OCI-LY7 (cell line): Measurements from ENCODE around the gene MAFF. TPM values are rescaled to one million over a fixed set of nuclear protein-coding genes. Genes with fewer than 3 reads are reported as not detected.

Source experiments
- BruUV-seq: library from RNA; stranded (reverse); fragments of 400-500 nt; replicated peaks from 2 replicates; lab custom pipeline; 2021; lab: Mats Ljungman, UMichigan
- CTCF ChIA-PET: fragments of 300-600 bp; sonication (Branson Sonifier 250); formaldehyde crosslinking; loops from one replicate; lab custom pipeline; 2022; ENCODE audit warnings: antibody characterized with exemption; ENCODE audit not compliant: unreplicated experiment; lab: Charles Lee
- POLR2A ChIA-PET: fragments of 300-600 bp; sonication (Branson Sonifier 250); formaldehyde crosslinking; loops from one replicate; lab custom pipeline; 2022; ENCODE audit warnings: antibody characterized with exemption; lab: Charles Lee
- DNase-seq: peaks from one replicate; pipeline ENCODE4 v3.0.0-alpha.2; 2015; ENCODE audit warnings: low spot score
- H2AFZ ChIP-seq: fragments of 200-600 bp; sonication (generic), shearing (Covaris generic); 2 replicates; pipeline ENCODE4 v1.6.1; 2014; ENCODE audit warnings: mild to moderate bottlenecking, antibody characterized with exemption, low read length, moderate library complexity
- H3K27ac ChIP-seq: fragments of 200-600 bp; sonication (generic); 2 replicates; pipeline ENCODE4 v1.5.1; 2014; ENCODE audit warnings: mixed run types, low read depth, mild to moderate bottlenecking, moderate library complexity, low read length, inconsistent platforms; ENCODE audit not compliant: poor library complexity, severe bottlenecking
- H3K36me3 ChIP-seq: fragments of 200-600 bp; sonication (generic); 2 replicates; pipeline ENCODE4 v1.6.1; 2014; ENCODE audit warnings: mild to moderate bottlenecking, antibody characterized with exemption, low read length, moderate library complexity, mixed read lengths; ENCODE audit not compliant: insufficient read depth
- H3K4me1 ChIP-seq: fragments of 200-600 bp; sonication (generic); 2 replicates; pipeline ENCODE4 v1.5.1; 2014; ENCODE audit warnings: mild to moderate bottlenecking, low read length; ENCODE audit not compliant: insufficient read depth, poor library complexity, severe bottlenecking
- H3K4me2 ChIP-seq: fragments of 200-600 bp; sonication (generic); 2 replicates; pipeline ENCODE4 v1.6.1; 2014; ENCODE audit warnings: mild to moderate bottlenecking, low read length
- H3K4me3 ChIP-seq: fragments of 200-600 bp; sonication (generic); 2 replicates; pipeline ENCODE4 v1.5.1; 2014; ENCODE audit warnings: mild to moderate bottlenecking, low read depth, low read length; ENCODE audit not compliant: poor library complexity, severe bottlenecking
- H3K79me2 ChIP-seq: fragments of 200-600 bp; sonication (generic); 2 replicates; pipeline ENCODE4 v1.6.1; 2016; ENCODE audit warnings: low read depth, mild to moderate bottlenecking, low read length, moderate library complexity, mixed read lengths; ENCODE audit not compliant: insufficient read depth
- H3K9me2 ChIP-seq: fragments of 200-600 bp; sonication (generic); 2 replicates; pipeline ENCODE4 v1.6.1; 2016; ENCODE audit warnings: mild to moderate bottlenecking, low read length, mixed read lengths; ENCODE audit not compliant: insufficient read depth
- H3K9me3 ChIP-seq: fragments of 200-600 bp; sonication (generic); 2 replicates; pipeline ENCODE4 v1.6.1; 2014; ENCODE audit warnings: mild to moderate bottlenecking, mixed run types, low read length, mixed read lengths
- H4K20me1 ChIP-seq: fragments of 200-600 bp; sonication (generic); 2 replicates; pipeline ENCODE4 v1.6.1; 2014; ENCODE audit warnings: mild to moderate bottlenecking, antibody characterized with exemption, low read length, moderate library complexity, mixed read lengths; ENCODE audit not compliant: insufficient read depth
- EZH2phosphoT487 ChIP-seq: fragments of 200-600 bp; sonication (generic); IDR thresholded peaks from 2 replicates; pipeline ENCODE4 v1.6.1; 2018; ENCODE audit warnings: low read depth, borderline replicate concordance, mild to moderate bottlenecking, mixed run types, antibody characterized with exemption, low read length, moderate library complexity, mixed read lengths
- intact Hi-C: fragments of 100-400 bp; cut with micrococcal nuclease; formaldehyde crosslinking; loops from one replicate; pipeline ENCODE4 v1.10.0; 2022; ENCODE audit not compliant: unreplicated experiment
- total RNA-seq, 2 experiments: library from RNA; depleted of rRNA in 1 of 2; stranded (reverse); fragments of >200 nt in 1 of 2; shearing (Covaris generic) in 1 of 2; gene quantifications; 2 replicates each; pipeline ENCODE4 v1.2.3, GENCODE V29; 2014 to 2022
- TF ChIP-seq, protein P1 (sequence below): fragments of 200-600 bp; sonication (generic); conservative IDR thresholded peaks from 2 replicates; pipeline ENCODE4 v1.5.1; 2014; ENCODE audit warnings: mild to moderate bottlenecking, antibody characterized with exemption, low read length, moderate library complexity, mixed read lengths

The MAFF gene
- total RNA-seq, 2 experiments from 2014 or later: 3.4 to 3.8 TPM

- peaks cover 69% of the 10 kb centered on the region for H3K4me1 ChIP-seq
- no peaks in the 10 kb centered on the region for H3K9me2 ChIP-seq
- no peaks in the 10 kb centered on the region for H3K36me3 ChIP-seq
- DNase-seq: no peak
- H3K79me2 ChIP-seq: peaks cover 38% of the 10 kb centered on the region; the same call in 1 of the 2 replicates
- POLR2A ChIA-PET: interaction anchor here (0.7 to 2.4 kb wide), 7 partner anchors 11 to 450 kb away, joined by 3 to 6 read pairs (median 4); partner anchors contain the start of gene GCAT
- intact Hi-C loops: no loop called here
- no peaks in the 10 kb centered on the region for H4K20me1 ChIP-seq
- H3K4me3 ChIP-seq: peak overlapping the region; percentile 24
- CTCF ChIA-PET: no interaction called here
- no peak for TF ChIP-seq EZH2phosphoT487
- TF ChIP-seq, protein P1, sequence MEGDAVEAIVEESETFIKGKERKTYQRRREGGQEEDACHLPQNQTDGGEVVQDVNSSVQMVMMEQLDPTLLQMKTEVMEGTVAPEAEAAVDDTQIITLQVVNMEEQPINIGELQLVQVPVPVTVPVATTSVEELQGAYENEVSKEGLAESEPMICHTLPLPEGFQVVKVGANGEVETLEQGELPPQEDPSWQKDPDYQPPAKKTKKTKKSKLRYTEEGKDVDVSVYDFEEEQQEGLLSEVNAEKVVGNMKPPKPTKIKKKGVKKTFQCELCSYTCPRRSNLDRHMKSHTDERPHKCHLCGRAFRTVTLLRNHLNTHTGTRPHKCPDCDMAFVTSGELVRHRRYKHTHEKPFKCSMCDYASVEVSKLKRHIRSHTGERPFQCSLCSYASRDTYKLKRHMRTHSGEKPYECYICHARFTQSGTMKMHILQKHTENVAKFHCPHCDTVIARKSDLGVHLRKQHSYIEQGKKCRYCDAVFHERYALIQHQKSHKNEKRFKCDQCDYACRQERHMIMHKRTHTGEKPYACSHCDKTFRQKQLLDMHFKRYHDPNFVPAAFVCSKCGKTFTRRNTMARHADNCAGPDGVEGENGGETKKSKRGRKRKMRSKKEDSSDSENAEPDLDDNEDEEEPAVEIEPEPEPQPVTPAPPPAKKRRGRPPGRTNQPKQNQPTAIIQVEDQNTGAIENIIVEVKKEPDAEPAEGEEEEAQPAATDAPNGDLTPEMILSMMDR: no peak
- peak overlapping the region; percentile 74 for H3K4me2 ChIP-seq
- no TSS peak for BruUV-seq
- no peaks in the 10 kb centered on the region for H3K9me3 ChIP-seq
- peak overlapping the region; percentile 16; the same call in 1 of the 2 replicates for H2AFZ ChIP-seq
- H3K27ac ChIP-seq: peak overlapping the region; percentile 81
Observed at GRCh38 chr22:38257181-38257580, 55.4 kb downstream of the MAFF start.

DNA sequence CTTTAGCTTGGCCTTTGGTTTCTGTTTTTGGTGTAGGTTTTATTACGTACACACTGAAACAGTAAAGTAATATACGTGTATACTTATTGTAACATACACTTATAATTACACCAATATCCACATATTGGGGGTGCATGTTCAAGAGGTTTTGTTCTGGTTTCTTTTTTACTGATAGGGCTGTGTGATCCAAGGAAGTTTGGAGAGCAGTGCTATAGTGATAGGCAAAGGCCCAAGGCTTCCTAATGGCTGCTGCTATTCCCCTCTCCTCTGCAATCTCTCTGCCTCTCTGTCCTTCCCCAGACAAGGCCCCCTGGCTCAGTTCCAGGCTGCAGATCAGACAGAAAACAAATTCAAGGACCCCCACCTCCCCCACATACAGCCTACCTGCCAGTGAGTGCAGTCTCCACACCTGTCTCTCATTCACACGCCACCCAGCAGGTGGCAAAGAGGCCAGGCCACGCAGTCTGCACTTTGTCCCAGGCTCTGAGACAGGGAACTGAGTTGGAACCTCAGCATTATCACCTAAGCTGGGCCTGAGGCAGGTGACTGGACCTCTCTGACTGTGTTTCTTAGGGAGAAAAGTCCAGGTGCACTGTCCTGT lies 56.0 kb downstream of the MAFF start:
- Histone ChIP-seq H4K20me1 (no peaks in the 10 kb centered on the region), H3K36me3 (peaks cover under 1% of the 10 kb centered on the region; the same call in 1 of the 2 replicates), H3K4me1 (peaks cover 72% of the 10 kb centered on the region), H3K9me2 (no peaks in the 10 kb centered on the region), H3K27ac (peak overlapping the region; percentile 81), H3K4me3 (peak overlapping the region; percentile 24), H2AFZ (peak overlapping the region; percentile 16; the same call in 1 of the 2 replicates), H3K79me2 (peaks cover 38% of the 10 kb centered on the region; the same call in 1 of the 2 replicates), H3K9me3 (no peaks in the 10 kb centered on the region), H3K4me2 (peak overlapping the region; percentile 74)
- DNase-seq: peak; percentile 40
- POLR2A ChIA-PET: interaction anchor here (0.7 to 2.4 kb wide), 6 partner anchors 12 to 1705 kb away, joined by 3 to 6 read pairs (median 4); no protein-coding TSS in a partner anchor
- CTCF ChIA-PET: no interaction called here
- TF ChIP-seq, protein P1: no peak
- TF ChIP-seq EZH2phosphoT487: no peak
- intact Hi-C loops: no loop called here
- no TSS peak for BruUV-seq

GRCh38 chr22:38258895-38259294 lies 57.1 kb downstream of the MAFF start:
- no peak for TF ChIP-seq EZH2phosphoT487
- TF ChIP-seq, protein P1: no peak
- Histone ChIP-seq H3K36me3 (peaks cover 11% of the 10 kb centered on the region), H3K79me2 (peaks cover 38% of the 10 kb centered on the region; the same call in 1 of the 2 replicates), H3K9me3 (no peaks in the 10 kb centered on the region), H3K4me3 (peak overlapping the region; percentile 40), H3K9me2 (no peaks in the 10 kb centered on the region), H2AFZ (no peak overlapping the region), H4K20me1 (no peaks in the 10 kb centered on the region), H3K4me2 (peak overlapping the region; percentile 74), H3K27ac (peak overlapping the region; percentile 81), H3K4me1 (peaks cover 72% of the 10 kb centered on the region)
- no peak for DNase-seq
- ChIA-PET CTCF (interaction anchor here (0.9 kb wide), 1 partner anchor 24 kb away, joined by 5 read pairs; no protein-coding TSS in a partner anchor), POLR2A (interaction anchor here (0.6 to 1.7 kb wide), 2 partner anchors 9 to 70 kb away, joined by 4 read pairs; no protein-coding TSS in a partner anchor)
- BruUV-seq: no TSS peak
- intact Hi-C loops: no loop called here
